Hematopoietic multipotent progenitor cell (in vitro differentiated cells): ENCODE measurements around the gene OSBPL6. TPM values are rescaled to one million over a fixed set of nuclear protein-coding genes. Genes with fewer than 3 reads are reported as not detected.
A peak's percentile ranks its signal among the peaks of the same experiment; 100 is the strongest.
"Not testable (repeated sequence)": the region's sequence is repeated elsewhere in the genome, so short reads cannot be mapped to it uniquely, and the experiment has no call there.

Experiments
- DNase-seq, 3 donors: peaks; one replicate each; pipeline ENCODE4 v3.0.0-alpha.2; 2011 to 2015; ENCODE audit warnings: low read depth in 2 of 3, low spot score in 2 of 3
- total RNA-seq: library from RNA; depleted of rRNA; stranded (reverse); fragments of >200 nt; gene quantifications from one replicate; pipeline ENCODE4 v1.2.3, GENCODE V29; 2012

OSBPL6 gene
- total RNA-seq, 1 donor, result 0.27 TPM

DNA sequence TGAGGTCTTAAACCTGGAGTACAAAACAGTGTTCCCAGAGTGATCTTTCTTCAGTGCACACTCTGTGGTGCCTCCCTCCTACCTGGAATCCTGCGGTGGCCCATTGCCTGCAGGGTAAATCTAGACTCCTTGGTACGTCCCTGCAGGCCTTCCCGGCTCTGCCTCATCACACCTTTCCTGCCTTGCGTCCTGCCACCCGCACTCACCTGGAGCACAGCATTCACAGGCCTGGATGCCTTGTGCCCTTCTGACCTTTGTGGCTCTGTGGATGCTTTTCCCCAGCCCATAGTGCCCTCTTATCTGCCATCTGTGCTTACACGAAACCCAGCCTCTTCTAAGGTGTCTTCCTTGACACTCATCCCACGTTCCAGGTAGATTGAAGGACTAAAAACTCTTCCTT, 194.0 kb downstream of the OSBPL6 start:
- DNase-seq, result no peak

DNA sequence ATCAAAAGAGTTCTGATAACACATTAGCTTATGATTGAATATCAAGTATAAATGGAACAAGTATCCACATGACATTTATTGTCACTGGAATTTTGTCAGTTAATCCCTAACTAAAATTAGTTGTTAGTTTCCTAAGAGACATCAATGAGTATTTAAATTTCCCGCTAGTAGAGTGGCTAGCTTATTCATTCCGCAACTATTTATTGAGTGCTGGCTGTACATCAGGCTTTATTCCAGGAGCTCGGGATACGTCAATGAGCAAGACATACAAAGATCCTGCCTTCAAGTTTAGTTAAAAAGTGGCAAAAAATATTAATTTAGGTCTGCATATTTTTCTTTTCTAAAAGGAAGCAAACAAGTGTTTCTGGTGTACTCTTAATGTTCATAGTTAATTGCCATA, 197.4 kb downstream of the OSBPL6 start:
- DNase-seq, result no peak

DNA sequence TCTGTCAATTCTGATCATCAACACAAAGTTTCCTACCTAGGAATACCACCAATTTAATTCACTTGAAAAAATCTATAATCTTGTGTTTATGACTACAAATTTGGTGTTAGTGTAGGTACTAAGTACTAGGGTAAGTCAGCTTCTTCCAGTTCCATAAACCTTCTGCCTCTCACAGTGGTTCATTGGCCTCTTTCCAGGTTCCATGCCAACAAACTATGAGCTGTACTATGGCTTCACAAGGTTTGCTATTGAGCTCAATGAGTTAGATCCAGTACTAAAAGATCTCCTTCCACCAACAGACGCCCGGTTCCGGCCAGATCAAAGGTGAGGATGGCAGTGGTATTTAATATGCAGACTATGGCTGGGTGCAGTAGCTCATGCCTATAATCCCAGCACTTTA, 197.9 kb downstream of the OSBPL6 start:
- DNase-seq, result no peak

DNA sequence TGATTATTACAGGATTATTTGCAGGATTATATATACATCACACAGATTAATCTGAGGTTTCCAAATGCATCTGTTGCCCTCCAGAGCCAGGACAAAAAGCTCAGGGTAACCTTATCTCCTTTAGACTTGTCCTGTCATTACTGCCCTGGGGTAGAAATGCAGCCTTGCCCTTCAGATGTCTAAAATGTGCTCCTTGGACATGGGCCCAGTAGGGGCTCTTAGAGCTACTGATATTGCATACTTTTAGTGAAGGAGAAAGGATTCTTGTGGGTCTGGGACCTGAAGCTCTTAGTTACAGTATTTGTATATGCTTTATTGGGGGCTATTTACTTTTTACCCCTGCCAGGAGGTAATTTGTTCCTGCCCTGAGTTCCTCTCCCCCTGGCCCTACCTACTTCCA, 200.5 kb downstream of the OSBPL6 start:
- DNase-seq, result no peak

DNA sequence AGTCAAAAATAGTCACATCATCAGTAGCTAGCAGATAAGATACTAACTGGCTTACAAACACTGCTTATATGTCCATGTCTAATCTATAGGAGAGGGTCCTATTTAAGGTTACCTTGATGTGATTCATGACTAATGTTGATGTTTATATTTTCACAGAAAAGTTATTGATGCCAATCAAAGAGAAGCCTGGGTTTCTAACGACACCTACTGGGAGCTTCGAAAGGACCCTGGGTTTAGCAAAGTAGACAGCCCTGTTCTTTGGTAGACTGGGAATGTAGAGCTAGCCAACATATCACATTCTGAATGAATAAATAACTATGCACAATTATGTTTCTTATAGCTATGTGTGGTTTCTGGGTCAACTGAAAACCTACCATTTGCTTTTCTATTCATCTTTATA, 201.0 kb downstream of the OSBPL6 start:
- no peak for DNase-seq

DNA sequence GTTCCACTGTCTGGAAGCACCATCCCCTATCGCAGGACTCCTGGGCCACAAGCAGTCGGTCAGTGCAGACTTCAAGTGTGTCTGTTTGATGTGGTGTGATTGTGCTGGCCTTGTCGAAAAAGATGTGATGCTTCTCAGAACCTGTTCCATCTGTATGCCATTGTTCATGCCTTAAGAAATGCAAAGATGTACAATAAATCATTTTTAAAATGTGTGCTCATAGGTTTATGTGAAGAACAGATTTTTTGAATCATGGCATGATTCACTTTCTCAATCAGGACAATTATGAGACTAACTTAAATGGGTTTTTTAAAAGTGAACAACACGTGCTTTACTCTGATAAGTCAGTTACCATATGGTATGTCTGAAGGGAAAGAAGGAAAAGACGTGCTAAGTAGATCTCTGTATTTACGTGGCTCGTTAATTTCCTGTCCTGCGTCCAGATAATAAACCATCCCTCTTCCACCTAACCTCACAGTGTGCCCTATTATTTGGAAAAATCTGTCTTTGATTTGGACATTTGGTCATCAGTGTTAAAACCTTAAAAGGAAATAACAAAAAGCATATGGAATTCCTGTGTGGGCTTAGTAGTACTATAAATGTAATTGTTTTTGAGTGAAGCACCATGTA, 201.7 kb downstream of the OSBPL6 start:
- no peak for DNase-seq

DNA sequence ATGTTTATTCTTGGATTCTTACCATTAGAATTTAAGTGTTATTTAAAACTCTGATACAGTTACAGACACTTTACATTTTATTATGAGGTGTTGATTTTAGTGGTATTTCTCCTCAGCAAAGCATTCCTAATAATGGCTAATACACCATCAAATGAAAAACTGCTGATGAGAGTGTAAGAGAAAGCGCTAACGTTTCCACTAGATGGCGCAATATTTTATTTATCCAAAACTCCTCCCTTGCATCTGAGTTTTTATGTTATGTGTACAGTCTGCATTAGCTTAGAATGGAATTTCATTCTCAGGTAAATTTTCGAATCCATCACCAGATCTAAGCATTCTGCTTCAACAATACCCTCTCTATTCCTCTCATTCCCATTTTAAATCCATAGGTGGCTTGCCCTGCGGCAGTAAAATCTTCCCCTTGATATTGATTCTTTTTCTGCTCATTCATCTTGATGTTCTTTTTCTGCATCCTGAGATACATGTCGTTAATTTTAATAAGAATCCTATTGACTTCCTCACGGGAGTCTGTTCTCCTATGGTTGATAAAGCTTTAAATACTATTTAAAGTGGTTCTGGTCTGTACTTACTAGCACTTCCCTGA, 202.8 kb downstream of the OSBPL6 start:
- peak; percentile 13 to 74 (median 37) for DNase-seq

DNA sequence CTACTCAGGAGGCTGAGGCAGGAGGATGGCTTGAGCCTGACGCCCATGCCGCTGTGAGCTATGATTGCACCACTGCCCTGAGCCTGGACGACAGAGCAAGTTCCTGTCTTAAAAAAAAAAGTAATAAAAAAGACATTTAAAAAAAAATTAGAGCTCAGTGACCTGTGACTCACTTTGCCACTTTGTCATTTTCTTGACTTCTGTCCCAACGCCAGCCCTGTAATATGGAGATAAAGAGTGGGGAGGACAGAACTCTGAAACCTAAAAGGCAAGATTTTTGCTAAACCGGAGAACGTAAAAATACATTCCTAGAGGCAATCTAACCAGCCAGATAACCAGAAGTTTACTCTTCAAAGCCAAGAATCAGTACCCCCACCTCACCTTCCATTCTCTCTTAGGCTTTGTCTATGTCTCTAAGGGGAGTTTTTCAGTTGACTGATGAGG, 207.7 kb downstream of the OSBPL6 start:
- DNase-seq, result no peak

DNA sequence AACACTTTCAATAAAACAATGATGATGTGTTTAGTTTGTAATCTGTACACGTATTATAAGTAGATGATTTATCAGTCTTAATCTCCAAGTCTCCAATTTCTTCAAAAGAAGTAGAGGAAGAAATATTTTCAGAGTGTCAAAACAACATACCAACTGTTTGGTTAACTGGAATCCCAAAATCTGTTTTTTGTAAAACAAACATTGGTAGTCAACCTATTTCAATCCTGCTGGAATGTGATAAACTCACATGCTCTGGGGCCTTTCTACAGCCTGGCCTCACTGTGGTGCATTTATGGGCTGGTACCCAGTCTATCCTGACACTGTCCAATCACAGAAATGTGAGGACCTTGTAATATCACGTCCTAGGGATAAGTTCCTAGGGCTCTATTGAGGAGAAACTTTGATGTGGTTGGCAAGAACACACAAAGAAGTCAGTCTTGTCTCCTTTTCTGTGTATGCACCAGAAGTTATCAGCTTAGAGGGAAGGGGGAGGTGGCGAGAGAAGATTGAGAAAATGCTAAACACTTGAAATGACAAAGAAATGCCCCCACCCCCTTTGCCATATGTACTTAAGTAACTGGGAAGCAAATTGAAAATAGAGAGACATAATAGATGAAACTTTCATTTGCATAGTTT, 209.5 kb downstream of the OSBPL6 start:
- DNase-seq, result no peak

DNA sequence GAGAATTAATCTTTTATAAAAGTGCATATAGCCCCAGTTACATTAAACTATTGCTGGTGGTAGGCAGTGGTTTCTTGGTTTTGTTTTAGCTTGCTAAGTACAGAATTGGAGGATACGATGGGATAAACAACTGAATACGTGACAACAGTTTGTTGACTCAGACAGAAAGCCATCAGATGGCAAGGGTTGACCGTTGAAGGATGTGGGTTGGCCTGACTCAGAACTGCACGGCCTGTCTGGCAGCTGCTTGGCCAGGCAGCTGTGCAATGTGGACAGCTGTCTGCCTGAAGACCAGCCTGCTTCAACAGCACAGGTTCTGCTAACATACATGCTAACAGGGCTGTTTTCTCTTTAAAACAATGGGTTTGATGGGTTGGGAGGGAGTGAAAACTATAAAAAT, 210.1 kb downstream of the OSBPL6 start:
- DNase-seq, result peak in 2 of 3 donors; percentile 31 to 42

DNA sequence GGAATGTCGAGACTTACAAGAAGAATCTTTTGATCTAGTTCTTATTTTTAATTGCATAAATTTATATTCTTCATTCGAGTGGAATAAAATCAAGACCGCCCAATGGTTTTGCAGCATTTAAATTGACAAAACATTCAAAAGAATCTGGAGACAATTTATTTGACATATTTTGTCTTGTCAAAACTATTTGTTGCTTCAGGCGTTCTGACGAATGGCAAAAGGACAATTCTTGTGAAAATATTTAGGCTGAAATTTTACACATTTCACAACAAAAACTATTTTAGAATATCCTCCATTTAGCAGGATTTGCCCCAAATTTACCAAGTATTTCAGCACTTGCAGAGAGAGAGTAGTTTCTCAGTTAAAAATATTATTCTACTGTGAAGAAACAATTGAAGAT, 214.9 kb downstream of the OSBPL6 start:
- no peak for DNase-seq

DNA sequence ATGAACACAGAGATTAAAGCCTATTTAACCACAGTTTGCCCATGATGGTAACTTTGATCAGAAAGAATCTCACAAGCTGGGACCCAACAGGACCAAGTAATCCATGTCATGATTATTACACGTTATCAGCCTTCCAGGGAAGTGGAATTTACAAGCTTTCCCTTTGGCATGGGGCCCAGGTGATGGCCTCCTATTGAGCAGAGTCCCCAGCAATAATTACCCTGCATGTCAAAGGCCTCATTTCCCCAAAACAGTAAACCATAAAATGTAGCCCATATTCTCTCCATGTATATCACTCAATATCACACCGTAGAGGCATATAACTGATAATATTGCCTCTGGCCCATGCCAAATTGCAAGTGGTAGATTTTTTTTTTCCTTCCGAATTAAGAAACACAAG, 217.7 kb downstream of the OSBPL6 start:
- DNase-seq, result no peak

DNA sequence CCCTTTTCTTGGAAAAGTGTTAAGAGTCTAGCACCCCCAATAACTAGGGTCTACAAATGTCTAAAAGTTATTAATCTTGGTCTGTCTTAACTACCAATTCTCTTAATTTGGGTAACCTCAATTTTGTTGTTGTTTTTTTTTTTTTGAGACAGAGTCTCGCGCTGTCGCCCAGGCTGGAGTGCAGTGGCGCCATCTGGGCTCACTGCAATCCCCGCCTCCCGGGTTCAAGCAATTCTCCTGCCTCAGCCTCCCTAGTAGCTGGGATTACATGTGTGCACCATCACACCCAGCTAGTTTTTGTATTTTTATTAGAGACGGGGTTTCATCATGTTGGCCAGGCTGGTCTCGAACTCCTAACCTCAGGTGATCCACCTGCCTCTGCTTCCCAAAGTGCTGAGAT, 218.1 kb downstream of the OSBPL6 start:
- not testable (repeated sequence) for DNase-seq

DNA sequence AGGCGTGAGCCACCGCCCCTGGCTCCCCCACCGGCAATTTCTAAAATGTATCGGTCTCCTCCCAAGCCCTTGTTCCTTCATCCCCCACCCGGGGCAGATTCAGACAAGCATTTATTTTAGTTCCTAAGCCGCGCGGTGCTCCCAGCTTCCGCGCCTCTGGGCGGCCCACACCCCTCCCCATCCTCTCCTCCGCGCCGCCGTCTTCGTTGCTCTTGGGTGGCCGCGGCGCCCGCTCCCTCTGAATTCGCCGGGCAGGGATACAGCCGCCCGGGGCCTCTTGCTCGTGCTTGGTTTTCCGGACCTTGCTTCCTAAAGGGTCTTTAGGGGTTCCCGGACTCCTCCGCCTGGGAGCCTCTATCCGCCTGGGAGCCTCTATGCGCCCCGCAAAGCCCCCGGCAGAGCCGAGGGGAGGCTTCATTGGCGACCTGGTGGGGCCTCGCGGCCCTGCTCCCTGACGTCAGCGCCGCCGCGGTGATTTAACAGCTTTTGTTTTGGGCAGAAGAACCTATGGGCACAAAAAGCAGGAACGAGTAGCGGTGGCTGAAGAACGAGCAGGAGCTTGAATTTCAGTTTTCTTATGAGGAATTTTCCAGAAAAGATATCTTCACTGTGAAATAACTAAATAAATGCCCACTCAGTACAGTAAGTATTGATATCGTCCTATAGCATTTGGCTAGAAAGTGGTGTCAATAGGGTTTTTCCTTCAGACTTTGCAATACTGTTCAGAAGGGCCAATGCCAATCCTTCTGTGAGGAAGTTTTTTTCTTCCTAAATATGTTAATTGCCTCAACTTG, 219.4 kb downstream of the OSBPL6 start:
- peak; percentile 41 to 91 (median 85) for DNase-seq

DNA sequence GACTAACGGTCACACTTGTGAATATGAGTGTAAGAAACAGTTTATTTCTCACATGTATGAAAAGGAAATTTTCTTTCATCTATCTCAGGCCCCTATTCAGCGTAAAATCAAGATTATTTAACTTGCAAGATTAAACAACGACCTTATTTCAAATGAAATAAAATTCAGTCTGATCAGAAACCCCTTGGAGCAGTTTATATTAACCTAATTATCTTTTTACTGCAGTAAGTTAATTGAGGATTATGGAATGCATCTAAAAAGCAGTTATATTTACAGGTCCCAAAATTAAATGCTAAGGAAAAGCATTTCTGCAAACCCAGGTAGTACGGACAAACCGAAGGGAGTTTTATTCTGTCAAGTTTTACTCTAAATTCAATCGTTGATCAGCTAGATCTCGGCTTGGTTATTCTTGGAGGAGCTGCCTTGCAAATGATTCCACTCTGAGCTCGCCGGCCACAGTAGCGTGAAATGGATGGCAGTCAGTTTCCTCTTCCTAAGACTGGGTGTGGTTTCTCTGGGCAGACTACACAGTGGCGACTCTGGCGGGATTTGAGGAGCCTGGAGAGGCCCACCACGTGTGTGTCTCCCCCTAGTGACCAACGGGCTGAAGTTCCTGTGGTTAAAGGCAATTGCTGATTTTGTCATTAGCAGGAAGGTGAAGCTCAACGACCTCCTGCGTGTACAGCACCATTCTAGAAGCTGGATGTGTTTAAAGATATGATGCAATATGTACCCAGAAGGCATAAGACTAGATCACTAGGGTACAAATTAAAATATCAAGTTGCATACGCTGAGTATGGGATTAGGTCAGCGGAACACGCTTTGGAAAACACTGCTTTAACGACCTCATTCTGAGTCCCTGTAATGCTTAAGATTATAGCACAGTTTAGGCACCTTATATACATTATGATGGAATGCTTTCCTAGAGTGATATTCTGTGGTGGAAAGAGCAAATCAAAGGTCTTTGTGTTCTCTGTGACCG, 220.2 kb downstream of the OSBPL6 start:
- DNase-seq, result peak; percentile 35 to 96 (median 95)

DNA sequence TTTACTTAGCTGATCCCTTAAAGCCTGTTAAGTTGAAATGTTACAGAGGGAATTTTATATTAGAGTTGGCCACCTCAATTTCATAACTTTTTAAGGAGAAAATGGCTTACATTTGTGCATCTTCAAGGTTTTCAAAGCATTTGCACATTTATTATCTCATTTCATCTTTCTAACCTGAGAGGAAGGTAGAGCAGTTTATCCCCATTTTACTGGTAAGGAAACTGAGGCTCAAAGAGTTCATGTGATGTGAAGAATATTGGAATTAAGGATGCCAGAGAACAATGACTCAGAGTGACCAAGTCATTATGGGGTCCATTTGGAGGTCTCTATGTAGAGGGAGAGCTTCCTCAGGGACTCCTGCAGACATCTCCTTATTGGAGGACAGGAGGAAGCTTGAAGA, 221.7 kb downstream of the OSBPL6 start:
- DNase-seq, result no peak

DNA sequence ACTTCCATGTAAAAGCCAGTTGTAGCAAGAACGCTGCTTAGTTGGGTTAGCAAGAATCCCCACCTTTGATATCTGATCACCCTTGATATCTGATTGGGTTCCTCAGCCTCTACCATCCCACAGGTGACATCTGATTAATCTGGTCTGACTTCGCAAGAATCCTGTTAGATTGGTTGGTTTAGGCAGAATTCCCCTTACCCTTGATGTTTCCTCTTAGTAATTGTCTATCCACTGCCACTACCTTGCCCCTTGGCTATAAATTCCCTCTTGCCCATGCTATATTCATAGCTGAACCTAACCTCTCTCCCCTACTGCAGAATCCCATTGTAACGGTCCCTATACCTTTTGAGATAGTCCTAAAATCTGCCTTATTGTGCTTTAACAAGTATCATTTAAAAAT, 223.6 kb downstream of the OSBPL6 start:
- DNase-seq, result no peak

DNA sequence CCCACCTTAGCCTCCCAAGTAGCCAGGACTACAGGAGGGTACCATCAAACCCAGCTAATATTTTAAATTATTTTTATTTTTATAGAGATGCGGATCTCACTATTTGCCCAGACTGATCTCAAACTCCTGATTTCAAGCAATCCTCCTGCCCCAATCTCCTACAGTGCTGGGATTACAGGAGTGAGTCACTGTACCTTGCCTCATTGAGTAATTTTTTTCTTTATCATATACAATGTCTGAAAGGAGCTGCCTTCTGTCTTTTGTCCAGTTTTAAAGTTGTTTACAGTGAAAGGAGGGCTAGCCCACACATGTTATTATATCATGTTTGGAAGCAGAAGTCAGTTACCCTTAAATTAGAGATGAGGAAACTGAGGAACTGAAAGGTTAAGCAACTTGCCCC, 224.1 kb downstream of the OSBPL6 start:
- no peak for DNase-seq

DNA sequence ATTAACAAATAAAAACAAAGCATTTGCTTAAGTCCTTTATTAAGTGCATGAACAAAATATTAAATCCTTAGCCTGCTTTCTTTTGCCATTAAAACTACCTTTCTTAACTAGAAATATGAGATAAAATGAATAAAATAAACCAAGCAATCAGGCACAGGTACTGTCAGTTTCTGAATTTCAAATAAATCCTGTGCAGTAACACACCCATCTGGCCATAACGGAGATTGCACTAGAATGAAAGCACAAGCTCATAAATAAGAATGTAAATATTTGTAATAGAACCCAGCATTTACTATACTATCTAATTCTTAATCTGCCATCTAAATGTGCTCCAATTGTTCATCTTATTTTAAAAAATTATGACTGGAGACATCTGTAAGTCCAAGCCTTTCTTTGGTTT, 224.8 kb downstream of the OSBPL6 start:
- peak in 2 of 3 donors; percentile 17 to 56 for DNase-seq

DNA sequence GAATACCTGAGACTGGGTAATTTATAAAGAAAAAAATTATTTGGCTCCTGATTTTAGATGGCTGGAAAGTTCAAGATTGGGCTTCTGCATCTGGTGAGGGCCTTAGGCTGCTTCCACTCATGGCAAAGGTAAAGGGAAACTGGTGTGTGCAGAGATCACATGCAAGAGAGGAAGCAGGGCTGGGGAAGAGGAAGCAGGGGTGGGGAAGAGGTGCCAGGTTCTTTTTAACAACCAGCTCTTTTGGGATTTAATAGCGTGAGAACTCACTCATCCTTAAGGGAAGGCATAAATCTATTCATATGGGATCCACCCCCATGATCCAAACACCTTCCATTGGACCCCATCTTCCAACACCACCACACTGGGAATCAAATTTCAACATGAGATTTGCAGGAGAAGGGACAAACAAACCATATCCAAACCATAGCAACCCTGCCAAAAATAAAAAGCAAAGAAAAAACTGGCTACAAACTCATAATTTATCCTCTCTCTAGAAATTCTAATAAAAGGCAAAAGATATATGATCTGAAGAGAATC, 226.2 kb downstream of the OSBPL6 start:
- DNase-seq, result no peak
